ENCODE data around the gene TBX19. TPM values are rescaled to one million over a fixed set of nuclear protein-coding genes. Genes with fewer than 3 reads are reported as not detected.

Gene TBX19
- total and polyA plus RNA-seq, 10 of the 15 experiments (the other 5 are each of a cell fraction or from before 2014, with no cell fraction given), result 0.13 to 6.9 (median 1.2) TPM

DNA sequence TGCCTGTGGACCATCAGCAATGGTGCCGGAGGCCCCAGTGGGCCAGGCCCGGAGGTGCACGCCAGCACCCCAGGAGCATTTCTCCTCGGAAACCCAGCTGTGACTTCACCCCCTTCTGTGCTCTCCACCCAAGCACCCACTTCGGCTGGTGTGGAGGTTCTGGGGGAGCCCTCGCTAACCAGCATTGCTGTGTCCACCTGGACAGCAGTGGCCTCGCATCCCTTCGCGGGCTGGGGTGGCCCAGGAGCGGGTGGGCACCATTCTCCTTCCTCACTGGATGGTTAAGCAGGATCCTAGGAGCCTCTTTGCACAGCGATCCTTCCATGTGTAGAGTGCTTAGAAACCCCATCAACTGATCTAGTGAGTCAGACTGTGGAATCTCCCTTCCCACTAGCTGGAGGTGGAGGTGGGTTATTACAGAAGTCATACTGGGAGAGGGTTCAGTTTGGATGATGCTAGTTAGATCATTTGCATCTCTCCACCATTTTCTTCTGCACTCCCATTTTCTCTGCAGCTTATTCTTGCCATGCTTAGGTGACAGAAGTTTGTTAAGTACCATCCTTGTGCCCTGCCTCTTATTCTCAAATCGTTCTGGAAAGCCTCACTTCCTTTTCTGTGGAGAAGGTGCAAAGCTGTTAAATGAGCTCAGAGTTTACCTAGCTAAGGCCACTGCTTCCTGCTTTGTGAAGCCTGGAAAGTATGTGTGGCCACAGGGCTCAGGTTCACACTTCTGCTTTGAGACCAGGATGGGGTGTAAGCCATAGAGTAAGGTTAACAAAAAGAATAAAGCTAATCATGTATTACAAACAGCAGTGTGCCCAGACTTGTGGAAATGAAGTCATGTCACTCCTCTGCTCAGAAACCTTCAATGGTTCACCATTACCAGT lies 32.3 kb downstream of the TBX19 start (continued):
- TF ChIP-seq CEBPZ (IDR thresholded peaks at IDR 0.05; ENCODE audit: low read depth, low read length) (no peak), RUNX3 (IDR thresholded peaks at IDR 0.05; ENCODE audit: low read length) (no peak), BACH1 (IDR thresholded peaks at IDR 0.05; ENCODE audit: borderline replicate concordance) (no peak), CBX3 (IDR thresholded peaks at IDR 0.05; ENCODE audit: borderline replicate concordance, low read depth) (no peak), NR2C2 (IDR thresholded peaks at IDR 0.05; ENCODE audit: borderline replicate concordance, control insufficient read depth, insufficient read length, low read depth) (no peak), SUZ12 (IDR thresholded peaks at IDR 0.05; ENCODE audit: unreplicated experiment) (no peak), CBX5 (IDR thresholded peaks at IDR 0.05; ENCODE audit: low read depth) (no peak), ZBTB11 (CRISPR knock-in tag; IDR thresholded peaks at IDR 0.05) (no peak), SREBF2 (IDR thresholded peaks at IDR 0.05; ENCODE audit: low read length) (no peak), EED (IDR thresholded peaks at IDR 0.05; ENCODE audit: low read depth) (no peak), NFYB (IDR thresholded peaks at IDR 0.05; ENCODE audit: insufficient read depth, low read depth, low read length) (no peak), ZNF274 (IDR thresholded peaks at IDR 0.05; ENCODE audit: insufficient read depth, insufficient read length) (no peak), PML (IDR thresholded peaks at IDR 0.05; ENCODE audit: low read length) (no peak)
- TF ChIP-seq, protein P1, sequence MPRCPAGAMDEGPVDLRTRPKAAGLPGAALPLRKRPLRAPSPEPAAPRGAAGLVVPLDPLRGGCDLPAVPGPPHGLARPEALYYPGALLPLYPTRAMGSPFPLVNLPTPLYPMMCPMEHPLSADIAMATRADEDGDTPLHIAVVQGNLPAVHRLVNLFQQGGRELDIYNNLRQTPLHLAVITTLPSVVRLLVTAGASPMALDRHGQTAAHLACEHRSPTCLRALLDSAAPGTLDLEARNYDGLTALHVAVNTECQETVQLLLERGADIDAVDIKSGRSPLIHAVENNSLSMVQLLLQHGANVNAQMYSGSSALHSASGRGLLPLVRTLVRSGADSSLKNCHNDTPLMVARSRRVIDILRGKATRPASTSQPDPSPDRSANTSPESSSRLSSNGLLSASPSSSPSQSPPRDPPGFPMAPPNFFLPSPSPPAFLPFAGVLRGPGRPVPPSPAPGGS (IDR thresholded peaks at IDR 0.05; ENCODE audit: borderline replicate concordance, insufficient read depth, low read depth, low read length, poor library complexity, severe bottlenecking), result no peak
- TF ChIP-seq, protein P2, sequence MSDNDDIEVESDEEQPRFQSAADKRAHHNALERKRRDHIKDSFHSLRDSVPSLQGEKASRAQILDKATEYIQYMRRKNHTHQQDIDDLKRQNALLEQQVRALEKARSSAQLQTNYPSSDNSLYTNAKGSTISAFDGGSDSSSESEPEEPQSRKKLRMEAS (IDR thresholded peaks at IDR 0.05; ENCODE audit: low read depth, low read length), result no peak
